ENCODE data around the gene ATP1B3.
"Not testable (repeated sequence)": the region's sequence is repeated elsewhere in the genome, so short reads cannot be mapped to it uniquely, and the experiment has no call there.

Gene ATP1B3

GRCh38 chr3:141860766-141861513 is 15.5 kb upstream of the ATP1B3 start:
- DNase-seq = no peak

DNA sequence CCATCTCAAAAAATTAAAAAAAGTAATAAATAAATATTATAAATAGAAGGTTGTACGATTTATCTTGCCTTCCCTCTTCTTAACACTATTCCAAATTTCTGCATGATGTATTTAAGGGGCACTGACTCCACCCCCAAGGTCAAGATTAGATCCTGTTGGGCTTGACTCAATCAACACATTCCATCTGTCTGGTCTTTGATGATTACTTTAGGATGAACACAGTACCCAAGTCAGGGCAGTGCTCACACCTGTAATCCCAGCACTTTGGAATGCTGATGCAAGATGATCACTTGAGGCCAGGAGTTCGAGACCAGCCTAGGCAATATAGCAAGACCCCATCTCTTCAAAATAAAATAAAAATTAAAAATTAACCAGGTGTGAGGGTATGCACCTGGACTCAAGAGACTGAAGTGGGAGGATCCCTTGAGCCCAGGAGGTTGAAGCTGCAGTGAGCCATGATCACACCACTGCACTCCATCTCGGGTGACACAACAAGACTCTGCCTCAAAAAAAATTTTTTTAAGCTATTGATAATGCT is 14.1 kb upstream of the ATP1B3 start:
- DNase-seq = no peak

DNA sequence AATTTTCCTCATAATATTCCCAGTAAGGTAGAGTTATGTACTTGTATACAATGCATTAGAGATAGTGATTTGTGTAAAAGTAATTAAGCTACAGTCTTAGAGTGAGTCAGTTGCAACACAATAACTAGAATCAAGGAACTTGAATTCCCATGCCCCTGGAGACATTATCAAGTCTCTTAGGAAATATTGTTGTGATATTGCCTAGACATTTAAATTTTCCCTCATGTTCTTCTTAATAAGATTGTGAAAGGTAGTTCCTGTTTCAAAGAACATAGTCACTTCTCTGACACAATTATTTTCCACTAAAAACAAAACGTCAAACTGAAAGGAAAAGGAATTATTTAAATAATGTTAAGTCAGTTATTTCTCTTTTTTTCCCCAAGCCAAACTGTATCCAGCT is 13.0 kb upstream of the ATP1B3 start:
- no peak for DNase-seq

GRCh38 chr3:141864281-141864970 is 12.0 kb upstream of the ATP1B3 start:
- no peak for DNase-seq

GRCh38 chr3:141865101-141865500 is 11.3 kb upstream of the ATP1B3 start:
- DNase-seq = no peak

DNA sequence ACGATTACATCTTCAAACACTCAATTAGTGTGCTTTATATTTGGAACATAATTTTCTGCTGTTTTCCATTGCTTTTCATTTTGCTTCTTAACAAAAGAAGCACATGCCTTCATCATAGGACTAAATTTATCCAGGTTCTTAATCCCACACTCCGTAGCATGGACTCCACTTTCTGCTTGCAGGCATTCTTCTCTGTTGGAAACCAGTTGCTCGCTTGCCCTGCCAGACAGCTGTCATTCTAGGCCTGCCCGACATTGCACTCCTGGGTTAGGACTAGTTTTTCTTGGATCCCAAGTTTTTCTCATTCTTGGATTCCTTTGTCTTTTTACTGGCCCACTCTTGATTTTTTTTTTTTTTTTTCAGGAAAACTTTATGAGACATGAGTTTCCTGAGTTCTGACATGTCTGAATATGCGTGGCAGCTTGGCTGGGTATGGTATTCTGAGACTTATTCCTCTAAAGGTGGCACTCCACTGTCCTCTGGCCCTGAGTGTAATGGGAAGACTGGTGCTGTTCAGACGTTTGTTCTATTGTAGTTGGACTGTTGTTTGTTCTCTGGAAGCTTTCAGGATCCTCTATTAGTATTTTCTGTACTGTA is 6.3 kb upstream of the ATP1B3 start:
- no peak for DNase-seq

GRCh38 chr3:141875374-141875892 is 1.0 kb upstream of the ATP1B3 start:
- DNase-seq = peak; percentile 63 to 70 (median 64)

GRCh38 chr3:141875893-141876380 is 506 bp upstream of the ATP1B3 start:
- DNase-seq = peak in 3 of 4 experiments; percentile 53 to 73 (median 71)

GRCh38 chr3:141876891-141877621 is 613 bp downstream of the ATP1B3 start:
- DNase-seq = peak; percentile 7 to 40 (median 34)

DNA sequence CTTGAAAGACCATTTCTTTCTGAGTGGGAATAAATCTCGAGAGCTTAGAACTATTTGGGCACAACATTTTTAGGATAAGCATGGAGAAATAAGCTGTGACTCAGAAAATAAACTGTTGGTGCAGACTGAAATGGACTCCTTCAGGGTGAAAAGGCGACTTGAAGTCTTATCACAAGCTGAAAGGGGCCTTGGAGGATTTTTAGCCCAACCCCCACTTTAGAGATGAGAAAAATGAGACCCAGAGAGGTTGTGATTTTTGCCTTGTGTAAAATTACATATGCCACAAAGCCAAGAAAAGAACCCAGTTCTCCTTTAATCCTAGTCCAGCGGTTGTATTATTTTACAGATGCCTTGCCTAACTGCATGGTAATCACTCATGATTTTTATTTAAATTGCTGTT is 1.5 kb downstream of the ATP1B3 start:
- DNase-seq = no peak

- DNase-seq = no peak
Measured at GRCh38 chr3:141878326-141878725, 1.9 kb downstream of the ATP1B3 start.

- DNase-seq = no peak
Measured at GRCh38 chr3:141878817-141879216, 2.4 kb downstream of the ATP1B3 start.

DNA sequence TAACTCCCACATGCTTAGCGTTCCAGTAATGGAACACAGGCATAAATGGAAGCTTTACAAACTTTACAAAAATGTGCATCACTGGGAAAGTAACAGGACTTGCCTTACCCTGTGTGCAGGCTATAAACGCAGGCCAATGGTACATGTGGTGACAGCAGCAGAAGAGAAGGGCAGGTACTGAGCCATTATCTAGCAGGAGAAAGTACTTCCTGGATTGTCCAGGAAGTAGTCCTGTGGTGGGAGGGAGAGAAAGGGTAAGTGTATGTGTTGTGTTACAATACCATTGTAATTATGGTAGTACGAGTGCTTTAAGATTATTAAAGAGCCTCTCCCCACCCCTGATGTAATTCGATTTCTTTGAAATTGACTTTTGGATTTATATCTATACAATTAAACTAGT is 5.3 kb downstream of the ATP1B3 start:
- no peak for DNase-seq

DNA sequence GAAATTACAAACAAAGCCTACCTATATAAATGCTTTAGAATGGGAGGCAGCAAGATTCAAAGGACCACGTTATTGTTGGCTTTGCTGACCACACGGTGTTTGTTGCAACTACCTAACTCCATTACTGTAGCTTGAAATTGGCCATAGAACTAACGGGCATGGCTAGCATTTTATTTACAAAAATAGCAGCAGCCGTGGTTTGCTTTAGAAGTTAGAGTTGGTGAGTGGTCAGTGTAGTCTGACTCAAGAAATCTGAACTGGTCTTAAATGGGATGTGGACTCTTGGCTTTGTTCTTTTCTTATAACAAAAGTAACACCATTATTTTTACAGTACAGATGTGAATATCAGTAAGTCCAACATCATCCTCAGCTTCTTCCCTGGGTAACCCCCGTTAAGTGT is 10.6 kb downstream of the ATP1B3 start:
- no peak for DNase-seq

- not testable (repeated sequence) for DNase-seq
Measured at GRCh38 chr3:141888548-141888947, 12.1 kb downstream of the ATP1B3 start.

GRCh38 chr3:141894524-141895176 is 18.2 kb downstream of the ATP1B3 start:
- DNase-seq = no peak

GRCh38 chr3:141895731-141896130 is 19.3 kb downstream of the ATP1B3 start:
- no peak for DNase-seq

DNA sequence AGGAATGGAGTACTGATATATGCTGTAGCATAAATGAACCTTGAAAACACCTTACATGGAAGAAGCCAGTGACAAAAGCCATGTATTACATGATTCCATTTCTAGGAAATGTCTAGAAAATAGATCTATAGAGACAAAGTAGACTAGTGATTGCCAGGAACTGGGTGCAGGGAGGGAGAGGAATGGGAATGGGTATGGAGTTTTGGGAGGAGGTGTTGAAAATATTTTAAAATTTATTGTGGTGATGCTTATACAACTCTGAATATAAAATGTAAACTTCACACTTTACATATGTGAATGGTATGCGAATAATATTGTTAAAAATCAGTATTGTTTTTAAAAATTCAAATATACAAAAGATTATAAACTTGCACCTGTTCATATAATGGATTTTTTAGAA is 22.5 kb downstream of the ATP1B3 start:
- no peak for DNase-seq

- DNase-seq = no peak
Measured at GRCh38 chr3:141900343-141900742, 23.9 kb downstream of the ATP1B3 start.

DNA sequence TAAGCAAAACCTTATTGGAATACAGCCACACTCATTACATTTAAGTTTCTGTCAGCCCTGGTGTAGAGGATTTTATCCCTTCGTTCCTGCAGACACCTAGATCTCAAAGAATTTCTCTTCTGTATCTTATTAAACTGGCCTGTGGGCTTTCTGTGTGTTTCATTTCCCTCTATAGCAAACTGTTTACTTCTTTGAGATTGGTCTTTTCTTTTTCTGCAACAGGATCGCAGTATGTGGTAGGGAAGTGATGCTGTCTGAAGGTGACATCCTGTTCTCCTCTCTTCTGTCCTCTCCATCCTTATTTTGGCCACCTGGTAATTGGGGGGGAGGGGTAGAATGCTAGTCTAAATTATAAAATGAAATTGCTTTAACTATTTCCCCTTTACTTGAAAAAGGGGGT is 25.5 kb downstream of the ATP1B3 start:
- no peak for DNase-seq

GRCh38 chr3:141904203-141904602 is 27.8 kb downstream of the ATP1B3 start:
- DNase-seq = no peak

GRCh38 chr3:141905129-141905528 is 28.7 kb downstream of the ATP1B3 start:
- no peak for DNase-seq
